Measurements from ENCODE around the gene FOXP3.

FOXP3 gene

GRCh38 chrX:49250066-49250465 lies 14.4 kb downstream of the FOXP3 start:
- DNase-seq (ENCODE audit: low read depth in 2 of 2): no peak

GRCh38 chrX:49249616-49250015 lies 14.9 kb downstream of the FOXP3 start:
- DNase-seq (ENCODE audit: low read depth in 2 of 2): no peak

- DNase-seq (ENCODE audit: low read depth in 2 of 2): no peak
These were observed 15.4 kb downstream of the FOXP3 start for GRCh38 chrX:49249071-49249470.

- no peak for DNase-seq (ENCODE audit: low read depth in 2 of 2)
These were observed 16.3 kb downstream of the FOXP3 start for GRCh38 chrX:49247916-49248811.

- DNase-seq (ENCODE audit: low read depth in 2 of 2): no peak
These were observed 17.2 kb downstream of the FOXP3 start for GRCh38 chrX:49247346-49247745.

- no peak for DNase-seq (ENCODE audit: low read depth in 2 of 2)
These were observed 18.0 kb downstream of the FOXP3 start for GRCh38 chrX:49246541-49246940.

GRCh38 chrX:49244207-49244606 lies 20.3 kb downstream of the FOXP3 start:
- DNase-seq (ENCODE audit: low read depth in 2 of 2): no peak

- DNase-seq (ENCODE audit: low read depth in 2 of 2): no peak
These were observed 21.3 kb downstream of the FOXP3 start for GRCh38 chrX:49243166-49243565.

GRCh38 chrX:49242545-49243066 lies 21.9 kb downstream of the FOXP3 start:
- DNase-seq (ENCODE audit: low read depth in 2 of 2): no peak

- no peak for DNase-seq (ENCODE audit: low read depth in 2 of 2)
These were observed 25.8 kb downstream of the FOXP3 start for GRCh38 chrX:49238735-49239134.

GRCh38 chrX:49237060-49237459 lies 27.4 kb downstream of the FOXP3 start:
- no peak for DNase-seq (ENCODE audit: low read depth in 2 of 2)

GRCh38 chrX:49233887-49234555 lies 30.5 kb downstream of the FOXP3 start:
- no peak for DNase-seq (ENCODE audit: low read depth in 2 of 2)

- DNase-seq (ENCODE audit: low read depth in 2 of 2): no peak
These were observed 31.3 kb downstream of the FOXP3 start, which contains the start of gene CACNA1F for GRCh38 chrX:49233176-49233575. Gene CACNA1F (minus strand): TSS chrX:49233340. CDS start chrX:49233309, 31 bp downstream.

GRCh38 chrX:49232525-49232924 lies 32.0 kb downstream of the FOXP3 start:
- DNase-seq (ENCODE audit: low read depth in 2 of 2): no peak

GRCh38 chrX:49231333-49232000 lies 33.0 kb downstream of the FOXP3 start:
- DNase-seq (ENCODE audit: low read depth in 2 of 2): no peak

- peak in 1 of 2 donors; percentile 1 for DNase-seq (ENCODE audit: low read depth in 2 of 2)
These were observed 33.8 kb downstream of the FOXP3 start for GRCh38 chrX:49230500-49231232.

- DNase-seq (ENCODE audit: low read depth in 2 of 2): no peak
These were observed 36.3 kb downstream of the FOXP3 start for GRCh38 chrX:49228185-49228584.

GRCh38 chrX:49227726-49228125 lies 36.8 kb downstream of the FOXP3 start:
- DNase-seq (ENCODE audit: low read depth in 2 of 2): no peak

- DNase-seq (ENCODE audit: low read depth in 2 of 2): no peak
These were observed 37.6 kb downstream of the FOXP3 start for GRCh38 chrX:49226946-49227345.

GRCh38 chrX:49225858-49226257 lies 38.7 kb downstream of the FOXP3 start:
- no peak for DNase-seq (ENCODE audit: low read depth in 2 of 2)

- no peak for DNase-seq (ENCODE audit: low read depth in 2 of 2)
These were observed 42.6 kb downstream of the FOXP3 start for GRCh38 chrX:49221868-49222267.

GRCh38 chrX:49220100-49220499 lies 44.4 kb downstream of the FOXP3 start:
- no peak for DNase-seq (ENCODE audit: low read depth in 2 of 2)
